GM12801 (cell line): ENCODE data around the gene FOXP1.

Source experiments
- TF ChIP-seq, protein P1 (sequence below): IDR thresholded peaks from one replicate; pipeline ENCODE4 v1.5.1; 2011; ENCODE audit warnings: control low read depth; ENCODE audit not compliant: insufficient read length; ENCODE audit errors: extremely low read depth

The FOXP1 gene

GRCh38 chr3:71175691-71176365, 407.7 kb downstream of the FOXP1 start:
- TF ChIP-seq, protein P1, sequence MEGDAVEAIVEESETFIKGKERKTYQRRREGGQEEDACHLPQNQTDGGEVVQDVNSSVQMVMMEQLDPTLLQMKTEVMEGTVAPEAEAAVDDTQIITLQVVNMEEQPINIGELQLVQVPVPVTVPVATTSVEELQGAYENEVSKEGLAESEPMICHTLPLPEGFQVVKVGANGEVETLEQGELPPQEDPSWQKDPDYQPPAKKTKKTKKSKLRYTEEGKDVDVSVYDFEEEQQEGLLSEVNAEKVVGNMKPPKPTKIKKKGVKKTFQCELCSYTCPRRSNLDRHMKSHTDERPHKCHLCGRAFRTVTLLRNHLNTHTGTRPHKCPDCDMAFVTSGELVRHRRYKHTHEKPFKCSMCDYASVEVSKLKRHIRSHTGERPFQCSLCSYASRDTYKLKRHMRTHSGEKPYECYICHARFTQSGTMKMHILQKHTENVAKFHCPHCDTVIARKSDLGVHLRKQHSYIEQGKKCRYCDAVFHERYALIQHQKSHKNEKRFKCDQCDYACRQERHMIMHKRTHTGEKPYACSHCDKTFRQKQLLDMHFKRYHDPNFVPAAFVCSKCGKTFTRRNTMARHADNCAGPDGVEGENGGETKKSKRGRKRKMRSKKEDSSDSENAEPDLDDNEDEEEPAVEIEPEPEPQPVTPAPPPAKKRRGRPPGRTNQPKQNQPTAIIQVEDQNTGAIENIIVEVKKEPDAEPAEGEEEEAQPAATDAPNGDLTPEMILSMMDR: no peak

DNA sequence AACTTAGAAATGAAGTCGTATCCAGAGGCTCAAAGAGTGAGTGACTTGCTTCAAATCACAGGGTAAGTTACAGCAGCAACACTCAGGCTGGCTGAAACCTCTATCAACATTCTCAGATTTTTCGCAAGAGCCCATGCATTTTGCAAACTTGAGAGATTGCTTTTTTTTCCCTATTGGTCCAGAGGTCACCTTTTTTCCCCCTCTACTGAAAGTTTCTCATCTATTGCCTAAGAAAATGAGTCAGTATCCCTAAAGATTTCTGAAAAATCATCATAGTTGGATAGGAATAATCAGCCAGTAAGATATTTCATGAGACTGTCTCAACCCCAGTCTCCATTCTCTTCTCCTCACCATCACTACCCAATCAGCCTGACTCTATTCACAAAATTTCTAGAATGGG, 410.6 kb downstream of the FOXP1 start:
- TF ChIP-seq, protein P1: no peak

DNA sequence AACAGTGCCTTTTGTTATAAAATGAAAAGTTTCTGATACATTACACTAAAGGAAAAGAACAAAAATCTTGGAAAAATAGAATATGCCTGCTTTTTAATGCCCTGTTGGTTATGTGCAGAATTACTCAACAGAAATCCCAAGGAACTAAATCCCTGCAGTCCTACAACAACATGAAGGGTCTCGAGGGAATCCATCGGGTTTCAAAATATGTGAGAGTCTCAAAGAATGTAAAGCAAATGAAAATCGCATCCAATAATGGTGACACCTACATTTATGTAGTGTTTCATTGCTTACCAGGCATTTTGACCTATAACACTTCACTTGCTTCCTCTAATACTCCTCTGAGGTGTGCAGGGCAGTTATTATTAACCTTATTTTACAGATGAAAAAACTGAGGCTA, 411.3 kb downstream of the FOXP1 start:
- TF ChIP-seq, protein P1: no peak

DNA sequence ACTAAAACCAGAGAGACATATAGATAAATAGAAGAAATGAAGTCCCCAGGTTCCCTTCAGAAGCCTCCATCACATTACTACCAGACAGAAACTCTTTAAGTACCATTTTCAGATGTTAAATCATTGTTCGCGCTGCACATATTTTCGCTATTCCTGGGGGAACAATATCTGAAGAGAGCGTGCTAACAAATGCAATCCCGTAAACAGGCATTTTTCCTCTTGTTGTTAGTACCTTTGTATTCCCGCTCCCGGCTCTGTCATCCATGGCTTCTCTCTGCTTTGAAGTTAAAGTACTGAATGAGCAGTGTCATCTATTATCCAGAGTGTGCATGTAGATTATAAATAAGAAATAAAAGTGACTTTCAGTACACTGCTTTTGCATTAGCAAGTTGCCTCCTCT, 412.3 kb downstream of the FOXP1 start:
- TF ChIP-seq, protein P1: no peak

DNA sequence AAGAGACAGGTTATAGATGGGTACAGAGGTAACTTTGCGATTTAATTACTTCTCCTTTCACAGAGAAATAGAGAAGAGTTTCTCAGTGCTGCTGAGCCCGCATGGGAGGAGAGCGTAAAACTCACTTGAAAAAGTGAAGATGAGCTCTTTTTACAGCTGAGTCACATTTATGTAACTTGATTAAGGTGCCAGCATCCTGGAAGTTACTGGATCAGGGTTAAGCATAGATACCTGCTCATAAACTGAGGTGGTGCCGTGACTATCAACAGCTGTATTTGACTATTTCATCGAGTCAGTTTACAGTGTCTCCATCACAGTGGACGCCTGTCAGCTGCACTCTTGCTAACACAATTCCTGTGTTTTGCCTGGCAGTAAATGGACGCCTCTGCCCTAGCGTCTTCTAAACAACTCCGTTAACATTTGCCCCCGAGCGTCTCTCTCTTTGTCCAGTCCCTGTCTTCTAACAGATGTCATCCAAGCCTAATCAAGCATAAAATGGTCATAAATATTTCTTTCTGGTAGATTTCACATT, 414.6 kb downstream of the FOXP1 start:
- TF ChIP-seq, protein P1: no peak

DNA sequence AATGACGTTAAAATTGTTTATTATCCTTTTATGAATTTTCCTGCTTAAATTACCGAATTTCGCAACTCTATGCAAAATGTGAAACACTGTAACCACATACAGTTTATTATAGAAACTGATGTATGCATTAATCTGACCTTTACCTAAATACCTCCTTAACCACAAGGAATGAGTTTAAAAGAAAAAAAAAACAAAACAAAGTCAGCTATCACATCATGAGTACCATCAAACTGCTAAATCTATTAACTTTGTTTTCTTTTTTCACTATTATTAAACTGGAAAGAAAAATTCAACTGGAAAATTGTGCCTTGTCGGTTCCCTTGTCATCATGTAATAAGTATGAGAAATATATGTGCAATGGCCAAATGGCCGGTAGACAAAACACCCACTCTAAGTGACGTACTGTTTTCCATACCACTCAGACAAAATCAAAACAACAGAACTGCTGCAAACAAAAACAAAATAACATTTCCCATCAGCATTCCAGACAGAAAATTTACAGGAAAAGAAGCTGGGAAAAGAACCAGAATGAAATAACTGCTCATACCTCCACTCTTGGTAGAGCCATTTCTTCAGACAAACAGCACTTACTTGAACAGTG, 415.3 kb downstream of the FOXP1 start:
- TF ChIP-seq, protein P1: no peak

GRCh38 chr3:71166339-71167240, 416.9 kb downstream of the FOXP1 start:
- TF ChIP-seq, protein P1: no peak
